GM23338 (cell line): ENCODE measurements around the gene ENTR1. TPM values are rescaled to one million over a fixed set of nuclear protein-coding genes. Genes with fewer than 3 reads are reported as not detected.

Experiments
- ATAC-seq: fragments of 200-7000 bp; cut with Tn5 transposase; 3 replicates; pipeline ENCODE4 v1.9.1; 2020
- DNase-seq: peaks from one replicate; pipeline ENCODE4 v3.0.0-alpha.2; 2015; ENCODE audit warnings: low spot score
- H2AFZ ChIP-seq: fragments of 200-600 bp; sonication (generic); 2 replicates; pipeline ENCODE4 v1.8.0; 2016; ENCODE audit warnings: antibody characterized with exemption, mild to moderate bottlenecking, moderate library complexity
- H3F3A ChIP-seq: fragments of 200-600 bp; sonication (generic); replicated peaks from 2 replicates; pipeline ENCODE4 v1.8.0; 2017; ENCODE audit warnings: antibody characterized with exemption, mixed run types, low read depth
- H3K27ac ChIP-seq: fragments of 200-600 bp; sonication (generic); 2 replicates; pipeline ENCODE4 v1.6.1; 2016; ENCODE audit warnings: low read depth
- H3K27me3 ChIP-seq: fragments of 200-600 bp; sonication (generic); 2 replicates; pipeline ENCODE4 v1.8.0; 2016; ENCODE audit warnings: mild to moderate bottlenecking, mixed run types, moderate library complexity; ENCODE audit not compliant: insufficient read depth
- H3K36me3 ChIP-seq: fragments of 200-600 bp; sonication (generic); 2 replicates; pipeline ENCODE4 v1.8.0; 2016; ENCODE audit warnings: mild to moderate bottlenecking; ENCODE audit not compliant: insufficient read depth
- H3K4me1 ChIP-seq: fragments of 200-600 bp; sonication (generic); 2 replicates; pipeline ENCODE4 v1.8.0; 2016; ENCODE audit warnings: mild to moderate bottlenecking, moderate library complexity; ENCODE audit not compliant: insufficient read depth
- H3K4me2 ChIP-seq: fragments of 200-600 bp; sonication (generic); 2 replicates; pipeline ENCODE4 v1.7.1; 2017; ENCODE audit warnings: mixed run types
- H3K4me3 ChIP-seq: fragments of 200-600 bp; sonication (generic); 2 replicates; pipeline ENCODE4 v1.6.1; 2016; ENCODE audit warnings: mixed run types
- H3K79me2 ChIP-seq: fragments of 200-600 bp; sonication (generic); replicated peaks from 2 replicates; pipeline ENCODE4 v1.8.0; 2017; ENCODE audit warnings: mild to moderate bottlenecking; ENCODE audit not compliant: insufficient read depth
- H3K9me2 ChIP-seq: fragments of 200-600 bp; sonication (generic); 2 replicates; pipeline ENCODE4 v1.8.0; 2017; ENCODE audit not compliant: insufficient read depth
- H4K20me1 ChIP-seq: fragments of 200-600 bp; sonication (generic); replicated peaks from 2 replicates; pipeline ENCODE4 v1.8.0; 2017; ENCODE audit warnings: mild to moderate bottlenecking; ENCODE audit not compliant: insufficient read depth
- H3K27ac Mint-ChIP-seq: 2 replicates; pipeline ENCODE4 v1.8.0; 2020; ENCODE audit warnings: inconsistent platforms, mild to moderate bottlenecking, moderate library complexity, mixed read lengths
- H3K27me3 Mint-ChIP-seq: 3 replicates; pipeline ENCODE4 v1.8.0; 2022; ENCODE audit warnings: low read depth, mild to moderate bottlenecking, moderate library complexity, mixed read lengths, inconsistent platforms; ENCODE audit not compliant: insufficient read depth, poor library complexity
- H3K36me3 Mint-ChIP-seq: 3 replicates; pipeline ENCODE4 v1.8.0; 2021; ENCODE audit warnings: low read depth, mild to moderate bottlenecking, inconsistent platforms, moderate library complexity, mixed read lengths
- H3K4me1 Mint-ChIP-seq: 3 replicates; pipeline ENCODE4 v1.8.0; 2020; ENCODE audit warnings: mild to moderate bottlenecking, inconsistent platforms, mixed read lengths
- H3K4me3 Mint-ChIP-seq: 3 replicates; pipeline ENCODE4 v1.8.0; 2021; ENCODE audit warnings: moderate library complexity, mild to moderate bottlenecking, inconsistent platforms, mixed read lengths
- H3K9me3 Mint-ChIP-seq: 3 replicates; pipeline ENCODE4 v1.8.0; 2020; ENCODE audit warnings: moderate library complexity, mild to moderate bottlenecking, inconsistent platforms, mixed read lengths
- CREB1 ChIP-seq: fragments of 250-450 bp; sonication (Bioruptor Pico); IDR thresholded peaks from 2 replicates; pipeline ENCODE4 v1.5.0; 2020; ENCODE audit warnings: low read depth, mild to moderate bottlenecking, moderate library complexity
- ETS1 ChIP-seq: IDR thresholded peaks from 2 replicates; pipeline ENCODE4 v1.6.1; 2016; ENCODE audit warnings: antibody characterized with exemption
- EZH2 ChIP-seq: fragments of 200-600 bp; sonication (generic); IDR thresholded peaks from one replicate; pipeline ENCODE4 v1.8.0; 2017; ENCODE audit warnings: antibody characterized with exemption, mild to moderate bottlenecking, low read depth; ENCODE audit not compliant: unreplicated experiment
- EZH2phosphoT487 ChIP-seq: fragments of 200-600 bp; sonication (generic); IDR thresholded peaks from one replicate; pipeline ENCODE4 v1.8.1; 2018; ENCODE audit warnings: antibody characterized with exemption; ENCODE audit not compliant: unreplicated experiment
- JUNB ChIP-seq: IDR thresholded peaks from one replicate; pipeline ENCODE4 v1.6.1; 2016; ENCODE audit warnings: antibody characterized with exemption; ENCODE audit not compliant: unreplicated experiment
- NANOG ChIP-seq: IDR thresholded peaks from 2 replicates; pipeline ENCODE4 v1.6.1; 2016; ENCODE audit warnings: antibody characterized with exemption, borderline replicate concordance
- POLR2AphosphoS5 ChIP-seq: IDR thresholded peaks from 2 replicates; pipeline ENCODE4 v1.6.1; 2016; ENCODE audit warnings: antibody characterized with exemption, low read depth
- REST ChIP-seq: IDR thresholded peaks from one replicate; pipeline ENCODE4 v1.6.1; 2018; ENCODE audit warnings: antibody characterized with exemption; ENCODE audit not compliant: unreplicated experiment
- STAT1 ChIP-seq: IDR thresholded peaks from one replicate; pipeline ENCODE4 v1.6.1; 2016; ENCODE audit warnings: antibody characterized with exemption; ENCODE audit not compliant: unreplicated experiment
- ZNF114 ChIP-seq: fragments of 250-450 bp; sonication (Bioruptor Pico); IDR thresholded peaks from 2 replicates; pipeline ENCODE4 v1.5.0; 2020; ENCODE audit warnings: mild to moderate bottlenecking, moderate library complexity
- ZNF331 ChIP-seq: fragments of 250-450 bp; sonication (Bioruptor Pico); IDR thresholded peaks from 2 replicates; pipeline ENCODE4 v1.5.0; 2020; ENCODE audit warnings: low read depth, mild to moderate bottlenecking, moderate library complexity
- ZNF462 ChIP-seq: fragments of 250-450 bp; sonication (Bioruptor Pico); IDR thresholded peaks from 2 replicates; pipeline ENCODE4 v1.5.0; 2020; ENCODE audit warnings: mild to moderate bottlenecking, moderate library complexity
- polyA plus RNA-seq: library from polyadenylated mRNA; unstranded; fragments of >200 nt; fragmentation: Nextera tagmentation; extraction: Ambion mirVana; gene quantifications from 2 replicates; pipeline ENCODE4 v1.2.1, GENCODE V29; 2016
- total RNA-seq: library from RNA; depleted of rRNA; stranded (reverse); fragments of >200 nt; shearing (Covaris generic); gene quantifications from 2 replicates; pipeline ENCODE4 v1.2.3, GENCODE V29; 2014
- TF ChIP-seq, protein P1 (sequence below), 2 experiments: fragments of 200-600 bp in 1 of 2; sonication (generic) in 1 of 2; conservative IDR thresholded peaks; 2 replicates each; pipeline versions ENCODE4 v1.5.1 to v1.6.1; 2016 to 2017; ENCODE audit warnings: antibody characterized with exemption in 2 of 2, low read depth in 2 of 2, mild to moderate bottlenecking in 2 of 2, moderate library complexity in 1 of 2

Gene ENTR1
- total and polyA plus RNA-seq, 2 experiments from 2014 or later: 25.6 to 91.9 TPM

- Histone ChIP-seq H3K4me2 (no peak overlapping the region), H3K27me3 (no peaks in the 10 kb centered on the region), H3K27ac (no peak overlapping the region), H4K20me1 (no peaks in the 10 kb centered on the region; the same call in 1 of the 2 replicates), H3K36me3 (no peaks in the 10 kb centered on the region), H3F3A (no peaks in the 10 kb centered on the region), H3K4me1 (no peaks in the 10 kb centered on the region), H3K9me2 (no peaks in the 10 kb centered on the region), H2AFZ (no peak overlapping the region), H3K79me2 (no peaks in the 10 kb centered on the region), H3K4me3 (no peak overlapping the region)
- Mint-ChIP-seq H3K4me3 (no peak overlapping the region), H3K27me3 (peaks cover 16% of the 10 kb centered on the region), H3K9me3 (no peaks in the 10 kb centered on the region), H3K27ac (no peak overlapping the region), H3K36me3 (peaks cover 3% of the 10 kb centered on the region; the same call in 1 of the 3 replicates), H3K4me1 (0 out of 3 replicates have a peak, but pooled peaks cover 3% of the 10 kb centered on the region)
- TF ChIP-seq EZH2 (no peak), ZNF462 (no peak), POLR2AphosphoS5 (no peak), ZNF331 (CRISPR knock-in tag) (no peak), EZH2phosphoT487 (no peak), ZNF114 (CRISPR knock-in tag) (no peak), JUNB (no peak), NANOG (no peak), REST (no peak), STAT1 (no peak), CREB1 (CRISPR knock-in tag) (no peak), ETS1 (no peak)
- TF ChIP-seq, protein P1, sequence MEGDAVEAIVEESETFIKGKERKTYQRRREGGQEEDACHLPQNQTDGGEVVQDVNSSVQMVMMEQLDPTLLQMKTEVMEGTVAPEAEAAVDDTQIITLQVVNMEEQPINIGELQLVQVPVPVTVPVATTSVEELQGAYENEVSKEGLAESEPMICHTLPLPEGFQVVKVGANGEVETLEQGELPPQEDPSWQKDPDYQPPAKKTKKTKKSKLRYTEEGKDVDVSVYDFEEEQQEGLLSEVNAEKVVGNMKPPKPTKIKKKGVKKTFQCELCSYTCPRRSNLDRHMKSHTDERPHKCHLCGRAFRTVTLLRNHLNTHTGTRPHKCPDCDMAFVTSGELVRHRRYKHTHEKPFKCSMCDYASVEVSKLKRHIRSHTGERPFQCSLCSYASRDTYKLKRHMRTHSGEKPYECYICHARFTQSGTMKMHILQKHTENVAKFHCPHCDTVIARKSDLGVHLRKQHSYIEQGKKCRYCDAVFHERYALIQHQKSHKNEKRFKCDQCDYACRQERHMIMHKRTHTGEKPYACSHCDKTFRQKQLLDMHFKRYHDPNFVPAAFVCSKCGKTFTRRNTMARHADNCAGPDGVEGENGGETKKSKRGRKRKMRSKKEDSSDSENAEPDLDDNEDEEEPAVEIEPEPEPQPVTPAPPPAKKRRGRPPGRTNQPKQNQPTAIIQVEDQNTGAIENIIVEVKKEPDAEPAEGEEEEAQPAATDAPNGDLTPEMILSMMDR (conservative IDR thresholded peaks at IDR 0.05; ENCODE audit: low read depth in 2 of 2): no peak
- no peak for DNase-seq
- ATAC-seq: no peak
Observed at GRCh38 chr9:136370037-136370436, 40.4 kb downstream of the ENTR1 start.
